CD4-positive, alpha-beta memory T cell (primary cell): ENCODE results near the gene FANCF. TPM values are rescaled to one million over a fixed set of nuclear protein-coding genes. Genes with fewer than 3 reads are reported as not detected.

Experiments used
- CTCF ChIA-PET: fragments of 350-600 bp; sonication (Branson Sonifier 250); formaldehyde crosslinking; loops from one replicate; lab custom pipeline; 2021; ENCODE audit warnings: inconsistent platforms; ENCODE audit not compliant: partially characterized antibody; lab: Charles Lee
- POLR2A ChIA-PET: fragments of 350-600 bp; sonication (Branson Sonifier 250); formaldehyde crosslinking; loops from one replicate; lab custom pipeline; 2021; ENCODE audit not compliant: partially characterized antibody; lab: Charles Lee
- DNase-seq, 5 donors: peaks; one replicate each; pipeline versions ENCODE4 v3.0.0 to v3.0.0-alpha.2; 2020 to 2022; ENCODE audit warnings: mixed read lengths in 1 of 5
- H3K27ac ChIP-seq: one replicate; pipeline ENCODE4 v1.7.0; 2013; ENCODE audit warnings: low read depth, low read length
- H3K27me3 ChIP-seq: 2 replicates; pipeline ENCODE4 v1.7.0; 2013; ENCODE audit warnings: mild to moderate bottlenecking, low read length, moderate library complexity; ENCODE audit not compliant: insufficient read depth
- H3K36me3 ChIP-seq: 2 replicates; pipeline ENCODE4 v1.7.0; 2013; ENCODE audit warnings: mild to moderate bottlenecking, low read length, moderate library complexity; ENCODE audit not compliant: insufficient read depth
- H3K4me1 ChIP-seq: 2 replicates; pipeline ENCODE4 v1.7.0; 2013; ENCODE audit warnings: mild to moderate bottlenecking, low read length, moderate library complexity; ENCODE audit not compliant: insufficient read depth
- H3K4me3 ChIP-seq, 2 donors: one replicate each; pipeline ENCODE4 v1.7.0; 2013; ENCODE audit warnings: low read length in 2 of 2, mild to moderate bottlenecking in 1 of 2
- H3K9me3 ChIP-seq, 2 donors: one replicate each; pipeline ENCODE4 v1.7.0; 2013; ENCODE audit warnings: low read length in 2 of 2, control low read depth in 1 of 2; ENCODE audit not compliant: control insufficient read depth in 1 of 2
- H3K27ac Mint-ChIP-seq, 7 donors: one replicate each; pipeline ENCODE4 v1.8.0; 2020 to 2021; ENCODE audit warnings: mixed read lengths in 7 of 7, mild to moderate bottlenecking in 6 of 7, inconsistent platforms in 3 of 7, moderate library complexity in 3 of 7
- H3K27me3 Mint-ChIP-seq, 2 donors: one replicate each; pipeline ENCODE4 v1.8.0; 2020 to 2021; ENCODE audit warnings: mixed read lengths in 2 of 2
- H3K36me3 Mint-ChIP-seq, 2 donors: one replicate each; pipeline ENCODE4 v1.8.0; 2020 to 2021; ENCODE audit warnings: mixed read lengths in 2 of 2, inconsistent platforms in 1 of 2, mild to moderate bottlenecking in 1 of 2
- H3K4me1 Mint-ChIP-seq, 4 donors: one replicate each; pipeline ENCODE4 v1.8.0; 2020 to 2021; ENCODE audit warnings: mixed read lengths in 4 of 4, mild to moderate bottlenecking in 1 of 4
- H3K4me3 Mint-ChIP-seq, 8 donors: one replicate each; pipeline ENCODE4 v1.8.0; 2020 to 2021; ENCODE audit warnings: mixed read lengths in 8 of 8, mild to moderate bottlenecking in 7 of 8, moderate library complexity in 6 of 8, inconsistent platforms in 3 of 8
- H3K9me3 Mint-ChIP-seq, 8 donors: one replicate each; pipeline ENCODE4 v1.8.0; 2020 to 2021; ENCODE audit warnings: mixed read lengths in 8 of 8, mild to moderate bottlenecking in 5 of 8, inconsistent platforms in 3 of 8, moderate library complexity in 1 of 8
- intact Hi-C: fragments of 100-400 bp; cut with micrococcal nuclease; formaldehyde crosslinking; loops from one replicate; pipeline ENCODE4 v1.15.1; 2023
- polyA plus RNA-seq, 2 donors: library from polyadenylated mRNA; unstranded; fragments of 300-500 nt; fragmentation: Illumina TruSeq; gene quantifications; one replicate each; pipeline ENCODE4 v1.2.3, GENCODE V29; 2021
- total RNA-seq, 2 experiments: library from RNA; stranded (reverse); gene quantifications; one replicate each; pipeline ENCODE4 v1.2.3, GENCODE V29; 2021

FANCF gene
- total and polyA plus RNA-seq, 4 experiments from 2014 or later, result 8.6 to 23.5 (median 20.0) TPM

DNA sequence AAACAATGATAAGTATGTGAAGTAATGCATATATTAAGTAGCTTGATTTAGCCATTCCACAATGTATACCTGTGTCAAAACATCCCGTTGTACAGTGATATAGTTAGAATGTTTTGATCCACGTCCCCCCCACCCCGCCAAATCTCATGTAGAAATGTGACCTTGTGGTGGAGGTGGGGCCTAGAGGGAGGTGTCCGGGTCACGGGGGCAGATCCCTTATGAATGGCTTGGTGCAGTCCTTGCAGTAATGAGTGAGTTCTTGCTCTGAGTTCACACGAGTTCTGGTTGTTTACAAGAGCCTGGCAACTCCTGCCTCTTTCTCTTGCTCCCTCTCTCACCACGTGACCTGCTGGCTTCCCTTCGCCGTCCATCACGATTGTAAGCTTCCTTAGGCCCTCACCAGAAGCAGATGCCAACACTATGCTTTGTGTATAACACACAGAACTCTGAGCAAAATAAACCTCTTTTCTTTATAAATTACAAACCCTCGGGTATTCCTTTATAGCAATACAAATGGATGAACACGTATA lies 41.6 kb downstream of the FANCF start:
- Histone ChIP-seq H3K27me3 (no peaks in the 10 kb centered on the region), H3K4me3 (no peak overlapping the region), H3K36me3 (no peaks in the 10 kb centered on the region), H3K4me1 (no peaks in the 10 kb centered on the region), H3K9me3 (no peaks in the 10 kb centered on the region), H3K27ac (no peak overlapping the region)
- Mint-ChIP-seq H3K4me1 (no peaks in the 10 kb centered on the region), H3K36me3 (no peaks in the 10 kb centered on the region), H3K9me3 (no peaks in the 10 kb centered on the region), H3K4me3 (no peak overlapping the region), H3K27ac (no peak overlapping the region), H3K27me3 (peaks cover 2 to 4% of the 10 kb centered on the region in 2 donors)
- ChIA-PET CTCF (no interaction called here), POLR2A (no interaction called here)
- intact Hi-C loops, result no loop called here
- no peak for DNase-seq

DNA sequence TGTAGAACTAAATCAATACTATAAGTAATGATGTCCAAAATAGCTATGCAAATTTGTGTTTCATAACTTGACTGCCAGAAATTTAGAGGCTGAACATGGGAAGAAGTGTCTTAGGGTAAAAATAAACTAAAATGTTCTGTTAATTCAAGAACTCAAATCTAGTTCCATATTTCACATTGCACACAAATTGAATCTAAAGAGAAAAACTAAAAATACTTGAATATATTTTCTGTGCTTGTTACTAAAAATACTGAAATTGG lies 43.5 kb downstream of the FANCF start:
- Mint-ChIP-seq H3K4me1 (no peaks in the 10 kb centered on the region), H3K9me3 (no peaks in the 10 kb centered on the region), H3K36me3 (no peaks in the 10 kb centered on the region), H3K27me3 (peaks cover 2 to 4% of the 10 kb centered on the region in 2 donors), H3K27ac (no peak overlapping the region), H3K4me3 (no peak overlapping the region)
- Histone ChIP-seq H3K27ac (no peak overlapping the region), H3K4me1 (no peaks in the 10 kb centered on the region), H3K36me3 (no peaks in the 10 kb centered on the region), H3K4me3 (no peak overlapping the region), H3K9me3 (no peaks in the 10 kb centered on the region), H3K27me3 (no peaks in the 10 kb centered on the region)
- DNase-seq, result no peak
- ChIA-PET POLR2A (no interaction called here), CTCF (no interaction called here)
- intact Hi-C loops, result no loop called here

DNA sequence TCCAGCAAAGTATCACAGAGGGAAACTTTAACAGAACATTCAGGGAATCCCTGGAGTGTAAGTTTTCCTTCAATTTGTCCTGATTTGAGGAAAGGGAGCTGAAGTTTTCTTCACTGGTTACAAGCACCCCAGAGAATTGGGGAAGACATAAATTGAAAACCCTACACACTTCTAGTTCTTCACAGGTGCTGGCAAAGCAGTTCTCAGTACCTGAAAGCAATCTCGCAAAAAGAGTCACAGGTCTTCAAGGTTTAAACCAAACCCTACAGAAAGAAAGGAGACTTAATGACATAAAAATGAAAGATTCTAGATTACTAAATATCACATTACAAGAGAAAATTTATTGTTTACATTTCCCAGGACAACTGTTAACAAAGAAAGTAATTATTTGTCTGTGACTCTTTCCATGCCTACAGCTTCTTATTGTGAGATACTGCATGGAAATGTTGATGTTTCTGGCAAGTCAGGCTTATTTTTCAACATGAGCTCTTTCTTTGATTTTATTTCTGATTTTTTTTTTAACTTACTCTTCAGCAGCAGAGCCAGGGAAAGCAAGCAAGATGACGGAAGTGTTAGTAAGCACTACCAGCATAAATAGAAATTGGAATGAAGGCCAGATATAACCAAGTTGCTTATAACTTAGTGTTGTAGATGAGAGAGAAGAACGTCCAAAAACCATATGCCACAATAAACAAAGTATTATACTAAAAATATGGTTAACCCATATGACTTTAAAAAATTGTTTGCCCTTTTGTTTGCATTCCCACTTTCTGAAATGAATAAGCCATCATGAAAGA lies 44.1 kb downstream of the FANCF start:
- intact Hi-C loops, result no loop called here
- no peak overlapping the region for H3K27ac ChIP-seq
- H3K27me3 ChIP-seq, result no peaks in the 10 kb centered on the region
- ChIA-PET CTCF (no interaction called here), POLR2A (no interaction called here)
- DNase-seq, result no peak
- Mint-ChIP-seq H3K27me3 (peaks cover 2 to 4% of the 10 kb centered on the region in 2 donors), H3K4me1 (no peaks in the 10 kb centered on the region), H3K9me3 (no peaks in the 10 kb centered on the region), H3K27ac (no peak overlapping the region), H3K4me3 (no peak overlapping the region), H3K36me3 (no peaks in the 10 kb centered on the region)
- H3K9me3 ChIP-seq, result no peaks in the 10 kb centered on the region
- H3K4me3 ChIP-seq, result no peak overlapping the region
- no peaks in the 10 kb centered on the region for H3K36me3 ChIP-seq
- H3K4me1 ChIP-seq, result no peaks in the 10 kb centered on the region

DNA sequence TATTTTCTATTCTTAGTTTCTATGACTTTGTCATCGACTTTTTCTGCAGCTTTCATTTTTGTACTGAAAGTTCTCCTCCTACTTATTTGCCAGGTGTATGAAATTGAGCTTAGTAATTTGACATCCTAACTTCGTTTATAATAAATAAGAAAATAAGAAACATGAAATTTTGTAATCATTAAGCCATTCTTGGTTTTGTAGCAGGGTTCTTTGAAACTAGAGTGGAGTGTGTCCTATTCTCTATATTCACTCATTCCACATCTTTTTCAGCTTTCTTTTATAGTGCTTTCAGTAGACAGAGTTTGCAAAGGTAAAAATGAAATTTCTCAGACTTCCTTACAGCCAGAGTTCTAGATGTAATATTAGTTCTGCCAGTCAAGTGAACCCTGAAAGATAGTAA lies 47.8 kb downstream of the FANCF start:
- CTCF ChIA-PET, result interaction anchor here (0.9 kb wide), 1 partner anchor 209 kb away, joined by 3 read pairs; no protein-coding TSS in a partner anchor
- no peak overlapping the region for H3K4me3 Mint-ChIP-seq
- no peaks in the 10 kb centered on the region for H3K4me1 Mint-ChIP-seq
- no peak for DNase-seq
- Histone ChIP-seq H3K9me3 (no peaks in the 10 kb centered on the region), H3K4me3 (no peak overlapping the region), H3K36me3 (no peaks in the 10 kb centered on the region), H3K27ac (no peak overlapping the region), H3K4me1 (no peaks in the 10 kb centered on the region), H3K27me3 (no peaks in the 10 kb centered on the region)
- H3K9me3 Mint-ChIP-seq, result no peaks in the 10 kb centered on the region
- POLR2A ChIA-PET, result no interaction called here
- H3K27ac Mint-ChIP-seq, result no peak overlapping the region
- intact Hi-C loops, result no loop called here
- no peaks in the 10 kb centered on the region for H3K36me3 Mint-ChIP-seq
- H3K27me3 Mint-ChIP-seq, result peaks cover 0 to 2% of the 10 kb centered on the region in 2 donors

Other genes with a start within 250 kb of the FANCF start
- 1 to 10 TPM; 3.3 to 3.4 TPM for gene GAS2, start 40.8 kb upstream of the FANCF start, total RNA-seq
- gene GAS2, start 40.8 kb upstream of the FANCF start, polyA plus RNA-seq, result 1 to 10 TPM; 2.7 to 3.0 TPM
- 10 to 100 TPM; 64.3 to 73.8 TPM for gene SVIP, start 204.0 kb upstream of the FANCF start, total RNA-seq
- 10 to 100 TPM; 46.5 to 75.0 TPM for gene SVIP, start 204.0 kb upstream of the FANCF start, polyA plus RNA-seq
- gene CCDC179, start 234.7 kb upstream of the FANCF start, total RNA-seq, result not detected
- gene CCDC179, start 234.7 kb upstream of the FANCF start, polyA plus RNA-seq, result not detected